Limb (tissue), 2 donors: ENCODE data around the gene TACC2.
"Not testable (repeated sequence)": the region's sequence is repeated elsewhere in the genome, so short reads cannot be mapped to it uniquely, and the experiment has no call there.

ENCODE experiments used
- DNase-seq, 2 donors: peaks; one replicate each; pipeline ENCODE4 v3.0.0-alpha.2; 2016; ENCODE audit errors: extremely low spot score in 2 of 2

Gene TACC2

DNA sequence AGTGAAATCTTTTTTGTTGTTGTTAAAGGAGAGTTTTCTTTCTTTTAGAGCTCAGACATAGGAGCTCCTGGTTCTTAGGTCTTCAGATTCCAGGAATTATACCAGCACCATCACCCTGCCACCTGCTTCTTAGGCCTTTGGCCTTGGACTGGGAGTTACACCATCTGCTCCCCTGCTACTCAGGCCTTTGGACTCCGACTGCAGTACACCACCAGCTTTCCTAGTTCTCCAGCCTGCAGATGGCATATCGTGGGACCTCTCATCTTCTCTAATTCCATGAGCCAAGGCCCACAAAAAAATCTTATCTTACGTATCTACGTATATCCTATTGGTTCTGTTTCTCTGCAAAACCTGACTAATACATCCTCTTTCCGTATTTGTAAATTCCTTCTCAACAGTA lies 5.1 kb upstream of the TACC2 start:
- DNase-seq, result no peak

DNA sequence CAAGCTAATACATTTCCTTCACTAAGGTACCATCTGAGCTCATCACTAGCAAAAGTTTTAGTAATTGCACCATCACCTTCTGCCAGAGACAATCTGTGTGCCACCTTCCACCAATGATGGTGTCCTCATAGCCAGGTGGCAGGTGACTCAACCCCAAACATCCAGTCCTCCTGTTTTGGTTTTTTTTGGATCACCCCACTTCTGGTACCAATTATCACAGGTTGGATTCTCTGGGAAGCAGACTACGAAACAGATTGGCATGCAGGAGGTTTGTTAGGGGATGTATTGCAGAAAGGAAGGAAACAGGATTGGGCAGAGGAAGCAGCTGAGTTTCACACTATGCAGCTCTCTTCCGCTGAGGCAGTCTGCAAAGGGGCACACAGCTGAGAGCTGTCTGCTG lies 4.5 kb upstream of the TACC2 start:
- no peak for DNase-seq

DNA sequence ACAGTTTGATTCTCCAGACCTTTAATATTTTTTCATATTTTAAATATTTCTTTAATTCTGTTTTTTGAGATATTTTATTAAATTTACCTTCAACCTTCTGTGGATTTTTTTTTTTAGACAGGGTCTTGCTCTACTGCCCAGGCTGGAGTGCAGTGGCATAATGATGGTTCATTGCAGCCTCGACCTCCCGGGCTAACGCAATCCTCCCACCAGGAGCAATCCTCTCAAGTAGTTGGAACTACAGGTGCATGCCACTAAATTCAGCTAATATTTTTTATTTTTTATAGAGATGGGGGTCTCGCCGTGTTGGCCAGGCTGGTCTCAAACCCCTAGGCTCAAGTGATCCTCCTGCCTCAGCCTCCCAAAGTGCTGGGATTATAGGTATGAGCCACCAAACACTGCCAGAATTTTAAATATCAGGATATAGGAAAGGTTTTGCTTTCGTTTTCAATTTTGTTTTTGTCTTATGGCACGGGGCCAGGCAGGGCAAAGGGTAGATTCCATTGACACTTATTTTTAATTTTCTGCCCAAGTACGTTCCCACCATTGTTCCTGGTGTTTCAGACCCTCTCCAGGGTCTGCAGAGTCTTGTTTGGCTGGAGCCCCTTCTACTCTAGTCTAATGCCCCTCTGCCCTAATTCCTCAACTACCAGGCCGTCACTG lies 1.2 kb downstream of the TACC2 start:
- no peak for DNase-seq

DNA sequence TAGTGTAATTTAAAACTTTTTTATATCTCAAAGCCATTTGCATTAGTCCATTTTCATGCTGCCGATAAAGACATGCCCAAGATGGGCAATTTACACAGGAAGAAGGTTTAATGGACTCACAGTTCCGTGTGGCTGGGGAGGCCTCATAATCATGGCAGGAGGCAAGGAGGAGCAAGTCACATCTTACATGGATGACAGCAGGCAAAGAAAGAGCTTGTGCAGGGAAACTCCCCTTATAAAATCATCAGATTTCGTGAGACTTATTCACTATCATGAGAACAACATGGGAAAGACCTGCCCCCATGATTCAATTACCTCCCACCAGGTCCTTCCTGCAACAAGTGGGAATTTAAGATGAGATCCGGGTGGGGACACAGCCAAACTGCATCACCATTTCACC lies 2.8 kb downstream of the TACC2 start:
- DNase-seq, result not testable (repeated sequence)

DNA sequence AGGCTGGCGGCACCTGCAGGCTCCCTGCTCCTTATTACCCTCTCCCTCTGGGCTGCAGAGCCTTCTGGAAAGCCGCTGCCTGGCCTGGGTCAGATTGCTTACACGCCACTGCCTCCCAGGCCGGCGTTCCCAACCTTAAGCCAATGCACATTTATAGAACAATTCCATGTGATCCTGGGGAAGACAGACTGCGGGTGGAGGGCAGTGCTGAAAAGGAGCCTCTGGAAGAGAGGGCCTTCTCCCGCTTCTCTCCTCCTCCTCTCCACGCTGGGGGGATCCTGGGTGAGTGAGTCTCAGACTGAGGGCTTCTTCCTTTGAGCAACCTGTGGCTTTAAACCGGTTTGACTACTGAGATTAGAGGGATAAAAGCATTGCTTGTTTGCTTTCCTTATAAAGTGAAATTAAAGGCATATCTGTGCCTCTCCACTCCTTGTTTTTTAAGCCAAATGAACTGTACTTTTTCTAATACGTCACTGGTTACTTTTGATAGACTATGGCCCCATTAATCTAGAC lies 5.5 kb downstream of the TACC2 start:
- DNase-seq, result peak in 1 of 2 donors; percentile 43

DNA sequence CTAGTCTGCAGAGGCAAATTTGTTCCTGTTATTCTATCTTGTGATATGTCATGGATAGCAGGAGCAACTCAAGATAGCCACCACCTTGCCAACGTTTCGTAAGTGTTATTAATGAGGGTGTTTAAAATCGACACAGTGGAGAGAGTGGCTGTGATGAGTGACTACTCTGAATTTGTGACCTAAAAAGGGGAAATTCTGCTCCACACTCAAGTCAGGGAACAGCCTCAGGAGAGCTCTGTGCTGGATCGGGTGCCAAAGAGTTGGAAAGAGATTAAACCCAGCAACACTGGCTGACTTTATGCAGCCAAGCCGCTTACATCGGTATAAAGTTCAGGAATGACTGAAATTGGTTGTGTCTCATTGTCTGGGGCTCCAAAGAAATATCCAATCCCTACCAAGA lies 9.5 kb downstream of the TACC2 start:
- no peak for DNase-seq

DNA sequence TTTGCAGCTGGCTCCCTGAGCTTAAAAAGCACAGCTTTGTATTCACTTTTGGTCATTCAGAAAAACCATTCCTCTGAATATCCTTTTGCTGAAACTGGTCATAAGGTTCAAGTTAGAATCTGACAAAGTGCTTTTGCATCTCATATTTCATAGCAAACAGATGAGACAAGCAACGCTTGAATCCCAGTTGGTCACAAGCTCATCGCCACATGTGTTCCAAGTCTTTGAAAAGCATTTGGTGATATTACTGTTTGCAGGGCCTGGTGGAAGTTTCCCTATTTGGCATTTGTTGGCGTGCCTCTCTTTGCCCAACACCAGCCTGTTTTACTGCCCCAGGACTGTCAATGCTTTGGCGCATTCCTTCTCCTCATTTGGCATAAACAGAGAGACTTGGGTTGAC lies 10.3 kb downstream of the TACC2 start:
- no peak for DNase-seq

DNA sequence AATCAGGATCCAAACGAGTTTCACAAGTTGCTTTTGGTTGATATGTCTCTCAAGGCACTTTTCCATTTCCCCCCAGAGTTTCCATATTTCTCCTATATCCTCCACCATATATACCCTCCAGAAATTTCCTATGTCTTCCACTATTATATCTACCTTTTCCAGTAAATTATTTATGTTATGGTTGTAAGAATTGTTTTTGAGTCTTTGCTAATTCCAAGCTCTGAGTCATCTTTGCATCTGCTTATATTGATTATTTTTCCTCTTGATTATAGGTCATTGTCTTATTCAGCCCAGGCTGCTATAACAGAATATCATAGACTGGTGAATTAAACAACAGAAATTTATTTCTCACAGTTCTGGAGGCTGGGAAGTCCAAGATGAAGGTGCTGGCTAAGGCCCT lies 12.7 kb downstream of the TACC2 start:
- no peak for DNase-seq

DNA sequence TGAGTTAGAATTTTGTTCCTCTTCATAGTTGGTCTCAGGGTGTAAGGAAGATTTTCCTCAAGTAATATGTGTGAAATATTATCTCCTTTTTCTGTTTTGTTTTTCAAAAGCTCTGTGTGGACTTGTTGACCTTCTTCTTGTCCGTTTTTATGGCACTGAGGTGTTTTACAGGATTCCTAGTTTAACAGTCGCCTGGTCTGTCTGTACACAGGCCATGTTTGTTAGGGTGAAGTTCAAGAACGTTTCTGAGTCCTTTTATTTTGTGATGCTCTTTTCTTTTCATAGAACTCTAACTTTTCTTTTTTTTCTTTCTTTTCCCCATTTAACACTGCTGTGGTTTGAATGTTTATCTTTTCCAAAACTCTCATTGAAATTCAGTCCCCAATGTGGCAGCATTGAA lies 18.5 kb downstream of the TACC2 start:
- no peak for DNase-seq

DNA sequence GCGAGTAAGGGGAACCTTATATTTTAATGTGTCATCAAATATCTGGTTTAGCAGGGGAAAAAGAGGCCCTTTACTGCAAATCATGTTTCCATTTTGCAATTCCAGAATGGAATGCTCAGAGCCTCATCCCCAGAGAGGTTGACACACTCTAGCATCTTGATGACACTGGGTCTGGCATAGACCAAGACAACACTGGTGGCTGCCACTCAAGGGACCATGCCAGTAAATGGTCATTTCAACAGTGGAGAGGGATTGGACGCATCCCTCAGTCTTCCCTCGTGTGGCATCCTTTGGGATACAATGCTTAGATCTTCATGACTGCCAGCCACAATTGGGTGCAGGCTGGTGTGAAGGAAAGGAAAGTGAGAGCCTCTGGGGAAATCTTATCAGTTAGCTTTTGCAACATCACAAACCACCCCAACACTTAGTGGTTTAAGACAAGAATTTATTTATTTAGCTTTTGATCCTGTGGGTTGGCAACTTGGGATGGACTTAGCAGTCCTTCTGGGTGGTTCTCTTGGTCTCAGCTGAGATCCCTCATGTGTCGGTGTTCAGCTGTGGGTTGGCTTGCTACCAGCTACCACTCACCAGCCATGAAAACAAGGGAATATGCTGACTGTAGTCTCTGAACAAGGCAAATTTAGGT lies 21.6 kb downstream of the TACC2 start:
- no peak for DNase-seq

DNA sequence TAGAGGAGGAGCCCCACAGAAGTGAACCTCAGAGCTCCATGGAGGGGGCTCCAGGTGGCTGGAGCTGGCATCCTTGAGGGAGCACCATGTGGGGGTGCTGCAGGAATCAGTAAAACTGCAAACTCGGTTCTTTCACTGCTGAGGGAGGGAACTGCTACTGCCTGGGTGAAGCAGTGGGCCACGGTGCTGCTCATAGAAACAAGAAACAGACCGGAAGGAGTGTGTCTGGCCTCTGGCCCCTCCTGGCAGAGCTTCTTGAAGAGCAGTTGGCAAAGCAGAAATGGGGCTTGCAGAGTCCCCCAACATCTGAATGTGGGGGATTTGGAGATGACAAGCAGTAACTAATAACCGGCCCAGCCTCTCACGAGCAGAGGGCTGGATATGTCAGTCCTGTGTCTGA lies 23.8 kb downstream of the TACC2 start:
- DNase-seq, result no peak

DNA sequence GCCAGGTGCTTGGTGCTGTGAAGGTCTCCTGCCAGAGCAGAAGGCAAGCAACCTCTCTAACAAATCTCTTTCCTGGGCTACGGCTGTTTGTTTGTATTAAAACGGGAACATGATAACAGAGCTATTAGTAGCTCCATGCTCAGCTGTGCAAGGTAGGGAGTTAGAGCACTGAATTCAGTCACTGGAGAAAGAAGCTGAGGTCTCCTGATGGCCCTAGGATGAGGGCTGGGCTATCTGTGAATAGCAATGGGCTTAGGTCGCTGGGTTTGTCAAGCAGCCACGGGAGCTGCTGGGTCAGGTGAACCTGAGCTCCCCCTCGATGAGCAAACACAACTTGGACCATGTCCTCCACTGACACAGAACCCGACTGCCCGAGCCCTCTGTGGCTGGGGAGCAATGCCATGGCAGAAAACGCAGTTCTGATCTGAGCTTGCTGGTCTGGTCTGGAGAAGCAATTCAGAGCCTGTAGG lies 24.4 kb downstream of the TACC2 start:
- DNase-seq, result no peak

DNA sequence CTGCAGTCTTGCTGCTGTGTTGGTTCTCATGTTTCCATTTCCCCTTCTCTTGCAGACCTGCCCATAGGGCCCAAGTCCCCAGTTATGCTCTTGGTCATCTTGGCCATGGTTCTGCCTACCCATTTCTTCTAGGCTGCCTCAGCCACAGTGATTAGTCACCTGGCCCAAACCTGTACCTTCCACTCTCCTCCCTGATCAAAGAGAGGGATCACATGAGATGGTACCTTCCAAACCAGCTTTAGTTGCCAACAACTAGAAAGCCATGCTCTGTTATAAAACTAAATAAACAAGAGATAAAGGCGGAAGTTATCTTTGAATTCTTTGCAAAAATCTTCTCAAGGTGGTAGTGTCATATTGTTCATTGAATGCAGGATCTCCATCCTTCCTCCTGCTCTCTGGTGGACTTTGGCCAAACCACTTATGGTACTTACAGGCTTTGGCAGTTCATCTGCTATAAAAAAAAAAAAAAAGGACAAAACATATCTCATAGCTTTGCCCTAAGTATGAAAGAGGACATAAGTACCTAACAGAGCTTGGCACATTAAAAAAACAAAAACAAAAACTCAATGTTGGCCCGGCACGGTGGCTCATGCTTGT lies 25.8 kb downstream of the TACC2 start:
- no peak for DNase-seq

DNA sequence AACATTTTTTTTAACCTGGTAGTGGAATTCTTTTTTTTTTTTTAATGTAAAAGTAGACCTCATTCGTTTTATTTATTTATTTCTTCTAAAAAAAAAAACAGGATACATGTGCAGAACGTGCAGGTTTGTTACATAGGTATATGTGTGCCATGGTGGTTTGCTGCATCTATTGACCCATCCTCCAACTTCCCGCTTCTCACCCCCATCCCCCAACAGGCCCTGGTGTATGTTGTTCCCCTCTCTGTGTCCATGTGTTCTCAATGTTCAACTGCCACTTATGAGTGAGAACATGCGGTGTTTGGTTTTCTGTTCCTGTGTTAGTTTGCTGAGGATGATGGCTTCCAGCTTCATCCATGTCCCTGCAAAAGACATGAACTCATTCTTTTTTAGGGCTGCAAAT lies 29.0 kb downstream of the TACC2 start:
- DNase-seq, result not testable (repeated sequence)

DNA sequence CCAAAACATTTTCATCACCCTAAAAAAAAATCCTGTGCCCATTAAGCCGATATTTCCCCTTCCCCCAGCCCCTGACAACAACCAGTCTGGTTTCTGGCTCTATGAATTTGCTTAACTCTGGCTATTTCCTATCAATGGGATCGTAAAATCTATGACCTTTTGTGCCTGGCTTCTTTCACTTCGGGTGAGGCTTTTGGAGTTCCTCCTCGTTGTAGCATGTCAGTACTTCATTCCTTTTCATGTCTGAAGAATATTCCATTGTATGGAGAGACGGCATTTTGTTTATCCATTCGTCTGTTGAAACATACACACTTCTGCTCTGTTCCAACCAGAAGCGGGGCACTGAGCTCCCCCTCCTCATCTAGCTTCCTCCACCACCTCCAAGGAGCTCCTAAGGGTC lies 29.5 kb downstream of the TACC2 start:
- DNase-seq, result no peak

DNA sequence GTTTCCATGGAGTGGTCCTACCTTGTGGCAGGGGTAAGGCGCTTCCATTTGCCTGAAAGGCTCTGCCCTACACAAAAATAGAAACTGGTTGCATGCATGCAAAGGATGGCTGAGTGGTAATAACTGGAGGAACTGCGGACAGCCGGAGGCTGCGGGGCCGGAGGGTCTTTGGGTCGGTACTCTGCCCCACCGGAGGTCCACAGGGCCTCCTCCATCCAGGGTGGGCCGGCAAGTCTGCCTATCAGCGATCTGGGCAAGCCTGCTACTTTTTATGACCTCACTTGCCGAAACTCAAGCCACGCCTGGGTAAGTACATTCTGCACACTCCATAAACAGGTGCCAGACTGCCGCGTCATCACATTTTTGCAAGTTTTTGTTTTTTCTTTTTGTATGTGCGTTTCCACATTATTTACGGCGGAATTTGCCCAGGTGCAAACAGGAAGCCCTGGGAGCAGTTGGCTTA lies 30.0 kb downstream of the TACC2 start:
- peak in 1 of 2 donors; percentile 46 for DNase-seq

DNA sequence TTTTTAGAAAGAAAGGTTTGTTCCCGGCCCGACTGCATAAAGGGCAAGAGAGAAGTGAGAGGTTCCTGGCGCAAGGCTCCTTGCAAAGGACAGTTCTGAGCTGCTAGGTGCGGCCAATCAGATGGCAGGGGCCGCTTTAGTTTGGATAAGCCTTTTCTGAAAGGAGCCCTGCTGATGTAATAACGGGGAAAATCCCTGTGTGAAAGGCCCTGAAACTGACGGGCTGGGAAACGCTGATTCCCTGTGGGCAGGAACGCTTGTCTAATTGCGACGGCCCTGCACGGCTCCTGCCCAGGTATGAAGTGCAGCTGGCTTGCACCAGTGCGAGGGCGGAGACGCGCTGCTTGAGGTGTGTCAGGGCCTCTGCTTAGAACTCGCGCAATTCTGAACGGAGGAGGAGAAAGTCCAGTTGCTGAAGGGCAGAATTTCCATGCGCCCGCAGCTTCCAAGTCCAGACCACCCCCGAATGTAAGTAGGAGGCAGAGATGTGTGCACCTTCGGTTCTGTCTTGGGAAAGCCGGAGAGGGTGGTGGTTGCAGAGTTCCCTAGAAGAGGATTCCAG lies 30.5 kb downstream of the TACC2 start:
- DNase-seq, result peak in 1 of 2 donors; percentile 43

DNA sequence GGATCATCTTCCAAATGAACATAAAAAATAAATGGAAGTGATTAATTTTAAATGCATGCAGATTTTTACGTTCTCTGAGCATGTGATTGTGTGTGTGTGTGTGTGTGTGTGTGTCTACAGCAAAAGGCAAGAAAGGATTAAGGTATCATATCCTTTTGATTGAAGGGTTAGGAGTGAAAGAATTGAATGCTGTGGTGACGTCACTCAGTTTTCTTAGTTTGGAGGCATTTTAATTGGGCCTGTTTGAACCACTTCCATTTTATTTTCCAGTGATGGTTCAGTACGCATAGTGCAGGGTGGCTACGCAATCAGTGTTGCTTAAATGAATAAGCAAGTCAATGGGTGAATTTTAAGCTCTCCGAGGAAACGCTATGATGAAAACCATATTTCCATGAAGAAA lies 31.3 kb downstream of the TACC2 start:
- DNase-seq, result no peak

DNA sequence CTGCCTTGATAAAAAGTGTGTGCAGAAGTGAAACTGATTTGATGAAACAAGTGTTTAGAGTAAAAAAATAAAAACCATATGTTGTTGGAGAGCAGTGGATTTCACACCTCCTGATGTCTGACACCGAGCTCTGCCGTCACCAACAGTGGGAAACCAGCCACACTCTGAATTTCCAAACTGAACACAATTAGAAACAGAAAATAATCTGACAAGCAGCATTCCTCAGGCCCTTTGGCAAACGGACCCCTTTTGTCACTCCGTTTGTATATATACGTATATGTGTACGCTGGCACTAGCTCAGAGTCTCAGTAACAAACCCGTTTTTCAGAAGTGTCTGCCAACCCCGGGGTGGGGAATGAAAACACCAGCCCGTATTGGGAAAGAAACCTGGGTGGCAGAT lies 32.4 kb downstream of the TACC2 start:
- peak; percentile 43 to 70 for DNase-seq

DNA sequence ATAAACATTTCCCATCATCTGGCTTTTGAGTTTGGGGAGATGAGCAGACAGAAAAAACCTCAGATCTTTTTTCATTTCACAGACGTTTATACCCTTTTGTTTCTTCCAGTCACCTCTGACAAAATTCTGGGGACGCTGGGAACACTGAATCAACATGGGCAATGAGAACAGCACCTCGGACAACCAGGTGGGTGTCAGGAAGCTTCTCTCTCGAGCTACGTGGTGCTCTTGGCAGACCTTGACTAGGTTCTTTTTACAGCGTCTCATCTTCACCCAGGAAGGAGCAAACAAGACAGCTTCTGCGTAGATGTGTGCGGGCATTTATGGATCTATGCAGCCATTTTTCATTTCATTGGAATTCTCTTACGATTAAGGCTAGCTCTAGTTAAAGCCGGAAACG lies 32.9 kb downstream of the TACC2 start:
- DNase-seq, result no peak

DNA sequence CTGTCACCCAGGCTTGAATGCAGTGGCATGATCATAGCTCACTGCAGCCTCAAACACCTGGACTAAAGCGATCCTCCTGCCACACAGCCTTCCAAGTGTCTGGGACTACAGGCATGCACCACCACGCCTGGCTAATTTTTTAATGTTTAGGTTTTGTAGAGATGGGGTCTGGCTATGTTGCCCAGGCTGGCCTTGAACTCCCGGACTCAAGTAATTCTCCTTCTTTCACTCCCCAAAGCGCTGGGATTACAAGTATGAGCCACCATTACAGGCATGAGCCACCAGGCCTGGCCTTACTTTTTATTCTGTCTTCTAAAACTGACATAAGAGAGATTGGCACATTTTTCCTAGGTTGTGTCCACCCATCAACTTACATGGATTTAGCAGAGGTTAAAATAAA lies 33.3 kb downstream of the TACC2 start:
- no peak for DNase-seq

DNA sequence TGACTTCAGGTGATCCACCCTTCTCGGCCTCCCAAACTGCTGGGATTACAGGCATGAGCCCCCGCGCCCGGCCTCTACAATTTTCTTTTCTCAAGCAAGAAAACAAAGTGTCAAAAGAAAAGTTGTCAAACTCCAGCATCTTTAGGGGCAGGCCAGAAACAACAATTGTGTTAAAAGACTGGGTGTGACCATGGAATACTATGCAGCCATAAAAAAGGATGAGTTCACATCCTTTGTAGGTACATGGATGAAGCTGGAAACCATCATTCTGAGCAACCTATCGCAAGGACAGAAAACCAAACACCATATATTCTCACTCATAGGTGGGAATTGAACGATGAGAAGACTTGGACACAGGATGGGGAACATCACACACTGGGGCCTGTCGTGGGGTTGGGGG lies 34.3 kb downstream of the TACC2 start:
- not testable (repeated sequence) for DNase-seq
